Measurements from ENCODE around the gene DDIT4L.
"Not testable (repeated sequence)": the region's sequence is repeated elsewhere in the genome, so short reads cannot be mapped to it uniquely, and the experiment has no call there.

GRCh38 chr4:100196388-100197071 is 6.3 kb upstream of the DDIT4L start:
- not testable (repeated sequence) for TF ChIP-seq CTCF (IDR thresholded peaks at IDR 0.05; ENCODE audit: low read depth, low read length); POLR2A (IDR thresholded peaks at IDR 0.05; ENCODE audit: extremely low read depth, insufficient read length); MAX (IDR thresholded peaks at IDR 0.05; ENCODE audit: low read depth, low read length)
